Lung microvascular endothelial cell (primary cell): ENCODE data around the gene STAT5B. TPM values are rescaled to one million over a fixed set of nuclear protein-coding genes. Genes with fewer than 3 reads are reported as not detected.
"Not testable (repeated sequence)": the region's sequence is repeated elsewhere in the genome, so short reads cannot be mapped to it uniquely, and the experiment has no call there.

ENCODE experiments used
- DNase-seq, 2 donors: peaks; one replicate each; pipeline versions ENCODE4 v3.0.0 to v3.0.0-alpha.2; 2010; ENCODE audit warnings: low read depth in 2 of 2
- total RNA-seq: library from RNA; depleted of rRNA; stranded (reverse); fragments of >200 nt; gene quantifications from 2 replicates; pipeline ENCODE4 v1.2.1, GENCODE V29; 2014

Gene STAT5B
- total RNA-seq, 1 donor from 2014 or later: 29.8 TPM

DNA sequence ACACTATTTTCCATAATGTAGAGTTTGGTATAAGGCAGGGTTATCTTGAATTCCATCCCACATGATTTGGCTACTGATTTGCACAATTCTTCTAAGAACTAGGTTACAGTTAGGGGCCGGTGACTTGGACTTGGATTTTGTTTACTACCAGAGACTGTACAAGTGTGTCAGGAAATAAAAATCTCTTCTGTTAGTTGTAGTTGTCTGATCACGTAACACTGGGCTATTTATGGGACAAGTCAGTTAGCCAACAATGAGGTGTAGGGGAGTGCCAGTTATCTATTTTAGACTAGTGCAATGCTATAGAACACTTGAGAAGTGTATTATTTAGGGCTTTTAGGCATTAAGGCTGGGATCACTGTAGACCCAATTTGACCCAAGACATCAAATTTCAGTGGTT is 42.2 kb downstream of the STAT5B start:
- no peak for DNase-seq

DNA sequence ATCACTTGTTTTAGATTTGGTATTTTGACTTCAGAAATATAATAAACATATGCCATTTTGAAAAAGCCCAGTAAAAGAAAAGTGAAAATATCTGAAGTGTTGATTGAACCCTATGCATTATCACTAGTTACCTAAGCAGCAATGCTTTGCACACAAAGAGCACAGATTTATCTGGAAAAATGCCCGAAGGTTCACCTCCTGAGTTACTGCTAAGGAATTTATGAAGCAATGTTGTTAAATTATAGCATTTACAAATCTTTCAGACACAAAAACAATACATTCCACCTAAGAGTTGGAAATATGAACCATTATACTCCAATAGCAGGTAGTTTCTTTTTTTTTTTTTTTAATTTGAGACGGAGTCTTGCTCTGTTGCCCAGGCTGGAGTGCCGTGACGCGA is 43.0 kb downstream of the STAT5B start:
- DNase-seq: no peak

DNA sequence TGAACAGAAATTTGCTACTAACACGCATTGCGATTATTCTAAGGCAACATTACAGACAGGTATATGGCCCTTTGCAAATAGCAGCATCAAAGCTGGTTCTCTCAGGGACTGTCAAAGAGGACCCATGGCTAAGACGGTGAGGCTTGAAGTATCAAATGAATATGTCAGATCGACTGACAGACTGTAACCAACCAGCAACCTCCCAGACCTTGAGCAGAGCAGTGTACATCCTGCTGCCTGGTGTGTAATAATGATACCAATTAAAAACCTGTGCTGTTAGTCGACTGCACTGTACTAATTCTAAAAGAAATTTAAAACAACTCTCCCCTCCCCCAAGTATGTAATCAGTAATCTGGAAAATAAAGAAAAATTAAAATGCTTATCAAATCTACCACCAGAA is 46.0 kb downstream of the STAT5B start:
- DNase-seq: no peak

GRCh38 chr17:42227849-42228700 is 48.1 kb downstream of the STAT5B start:
- DNase-seq: peak; percentile 27 to 38

- no peak for DNase-seq
Measured at GRCh38 chr17:42225646-42226045, 50.5 kb downstream of the STAT5B start.

DNA sequence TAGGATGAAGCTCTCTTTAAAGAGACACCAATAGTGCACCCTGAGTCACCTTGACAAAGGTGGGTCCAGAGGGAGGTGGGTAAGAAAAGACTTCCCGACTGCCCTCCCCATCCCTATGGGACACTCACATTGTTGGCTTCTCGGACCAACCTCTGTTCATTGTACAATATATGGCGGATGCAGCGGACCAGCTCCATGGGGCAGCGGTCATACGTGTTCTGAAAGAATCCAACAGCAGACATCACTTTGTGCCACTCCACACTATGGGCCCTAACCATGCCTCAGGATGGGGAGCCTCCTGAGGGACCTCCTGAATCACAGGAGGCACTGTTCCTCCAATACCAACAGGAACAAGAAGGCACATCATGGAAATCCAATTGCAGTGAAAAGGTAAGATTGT is 51.5 kb downstream of the STAT5B start:
- DNase-seq: no peak

DNA sequence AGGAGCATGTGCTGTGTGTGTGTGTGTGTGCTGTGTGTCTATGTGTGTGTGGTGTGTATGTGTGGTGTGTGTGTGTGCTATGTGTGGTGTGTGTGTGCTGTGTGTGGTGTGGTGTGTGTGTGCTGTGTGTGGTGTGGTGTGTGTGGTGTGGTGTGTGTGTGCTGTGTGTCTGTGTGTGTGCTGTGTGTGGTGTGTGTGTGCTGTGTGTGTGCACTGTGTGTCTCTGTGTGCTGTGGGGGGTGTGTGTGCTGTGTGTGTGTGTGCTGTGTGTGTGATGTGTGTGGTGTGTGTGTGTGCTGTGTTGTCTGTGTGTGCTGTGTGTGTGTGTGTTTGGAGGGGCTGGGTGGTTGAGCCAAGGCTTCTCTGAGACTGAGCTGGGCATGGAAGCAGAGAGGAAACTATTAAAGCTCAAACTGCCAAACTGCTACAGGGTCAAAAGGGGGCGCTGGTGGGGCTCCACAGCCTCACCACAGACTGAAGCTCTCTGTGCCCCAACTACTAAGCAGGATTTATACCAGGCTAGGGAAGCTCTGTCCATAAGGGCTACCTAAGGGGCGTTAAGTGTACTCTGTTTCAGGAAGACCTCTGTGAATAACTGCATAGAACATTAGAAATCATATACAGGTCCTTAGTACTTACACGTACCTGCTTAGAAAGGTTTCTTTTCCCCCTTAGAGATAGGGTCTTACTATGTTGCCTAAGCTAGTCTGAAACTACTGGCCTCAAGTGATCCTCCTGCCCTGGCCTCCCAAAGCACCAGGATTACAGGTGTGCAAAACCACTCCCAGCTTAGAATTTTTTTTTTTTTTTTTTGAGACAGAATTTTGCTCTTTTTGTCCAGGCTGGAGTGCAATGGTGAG is 54.1 kb downstream of the STAT5B start:
- DNase-seq: peak; percentile 81 to 89

GRCh38 chr17:42219280-42219679 is 56.9 kb downstream of the STAT5B start:
- not testable (repeated sequence) for DNase-seq

DNA sequence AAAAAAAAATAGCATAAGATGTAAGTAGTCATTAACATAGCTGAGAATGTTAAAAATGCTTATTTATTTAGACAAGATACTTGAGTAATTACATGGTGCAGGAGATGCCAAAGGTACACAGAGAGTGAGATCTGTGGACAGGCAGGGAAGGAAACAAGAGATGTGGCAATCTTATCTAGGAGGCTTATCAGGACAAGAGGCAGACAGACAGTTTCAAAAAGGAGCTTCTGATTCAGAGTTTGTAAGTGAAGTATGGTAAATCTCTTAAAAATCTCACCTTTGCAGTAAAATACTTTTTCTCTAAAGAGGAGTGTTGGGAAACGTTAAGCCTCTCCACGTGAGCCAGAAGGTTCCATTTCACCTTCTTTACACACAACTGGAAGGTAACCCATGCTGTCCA is 62.0 kb downstream of the STAT5B start:
- DNase-seq: no peak

DNA sequence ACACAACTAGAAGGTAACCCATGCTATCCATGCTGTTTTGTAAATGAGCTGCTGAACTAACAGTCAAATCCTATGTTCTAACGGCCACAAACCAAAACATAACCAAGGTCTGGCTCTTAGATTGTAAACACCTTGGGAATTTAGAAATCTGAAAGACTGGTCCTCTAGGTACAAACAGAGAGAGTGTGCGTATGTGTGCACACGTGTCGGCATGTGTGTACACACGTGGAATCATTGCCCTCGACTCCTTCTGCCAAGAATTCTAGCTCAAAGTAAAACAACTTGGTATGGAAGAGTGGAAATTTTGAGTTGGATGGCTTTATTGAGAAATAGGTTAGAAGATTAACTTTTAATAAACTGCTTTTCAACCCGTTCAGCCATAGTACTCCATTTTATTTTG is 63.8 kb downstream of the STAT5B start:
- no peak for DNase-seq

DNA sequence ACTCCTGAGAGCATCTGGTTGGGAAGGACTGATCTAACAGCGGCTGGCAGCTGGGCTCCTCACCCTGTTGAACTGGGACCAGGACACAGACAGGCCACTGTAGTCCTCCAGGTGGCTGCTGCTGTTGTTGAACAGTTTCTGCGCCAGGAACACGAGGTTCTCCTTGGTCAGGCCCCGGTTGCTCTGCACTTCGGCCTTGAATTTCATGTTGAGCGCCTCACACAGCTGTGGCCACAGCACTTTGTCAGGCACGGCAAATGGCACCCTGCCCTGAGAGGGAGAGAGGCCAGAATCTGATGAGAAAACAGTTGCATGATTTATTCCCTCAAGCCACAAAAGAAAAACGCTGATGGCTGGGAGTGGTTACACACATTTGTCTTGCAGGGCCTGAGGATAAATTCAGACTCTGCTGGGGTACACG is 64.3 kb downstream of the STAT5B start:
- not testable (repeated sequence) for DNase-seq

- DNase-seq: no peak
Measured at GRCh38 chr17:42210046-42210445, 66.1 kb downstream of the STAT5B start.

DNA sequence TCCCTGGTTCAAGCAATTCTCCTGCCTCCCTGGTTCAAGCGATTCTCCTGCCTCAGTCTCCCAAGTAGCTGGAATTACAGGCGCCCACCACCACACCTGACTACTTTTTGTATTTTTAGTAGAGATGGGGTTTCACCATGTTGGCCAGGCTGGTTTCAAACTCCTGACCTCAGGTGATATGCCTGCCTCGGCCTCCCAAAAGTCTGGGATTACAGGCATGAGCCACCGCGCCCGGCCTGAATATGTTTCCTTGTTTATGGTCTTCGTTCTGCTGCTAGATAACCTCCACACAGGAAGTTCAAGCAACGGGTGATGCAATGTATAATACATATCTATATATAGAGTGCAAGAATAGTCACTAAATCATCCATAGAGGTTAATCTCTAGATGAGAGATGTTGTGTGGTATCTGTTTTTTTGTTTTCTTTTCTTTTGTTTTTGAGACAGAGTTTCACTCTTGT is 70.0 kb downstream of the STAT5B start:
- peak; percentile 40 to 50 for DNase-seq

- no peak for DNase-seq
Measured at GRCh38 chr17:42203354-42203753, 72.8 kb downstream of the STAT5B start.

GRCh38 chr17:42202696-42203095 is 73.5 kb downstream of the STAT5B start:
- peak in 1 of 2 donors; percentile 38 for DNase-seq

DNA sequence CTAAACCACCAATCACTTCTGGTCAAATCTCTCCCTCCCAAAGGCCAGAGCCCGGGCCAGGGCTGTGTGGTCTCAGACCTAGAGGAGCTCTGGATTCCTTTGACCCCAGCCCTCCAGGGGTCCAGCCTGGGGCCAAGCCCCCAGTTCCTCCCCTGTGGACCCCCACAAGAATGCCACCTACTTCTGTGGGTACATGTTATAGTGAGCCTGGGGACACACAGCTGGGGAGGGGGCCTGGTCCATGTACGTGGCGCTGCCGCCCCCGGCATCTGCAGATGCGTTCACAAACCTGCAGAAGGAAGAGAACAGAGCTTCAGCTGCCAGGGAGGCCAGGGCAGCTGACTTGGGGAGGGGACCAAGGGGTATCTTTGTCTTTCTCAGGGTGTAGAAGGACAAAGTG is 74.0 kb downstream of the STAT5B start:
- no peak for DNase-seq

DNA sequence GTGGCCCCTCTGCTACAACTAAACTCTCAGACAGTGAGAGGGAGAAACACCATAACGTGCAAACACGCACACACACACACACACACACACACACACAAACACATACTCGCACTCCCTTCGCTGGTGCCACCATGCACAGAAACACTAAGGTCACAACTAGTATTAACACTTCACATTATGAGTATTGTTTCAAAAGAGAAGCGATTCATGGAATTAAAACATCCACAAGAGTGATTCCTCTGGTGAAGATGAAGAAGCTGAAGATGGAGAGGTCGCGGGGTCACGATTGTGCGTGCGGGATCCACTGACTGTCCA is 74.8 kb downstream of the STAT5B start:
- DNase-seq: no peak

- peak in 1 of 2 donors; percentile 72 for DNase-seq
Measured at GRCh38 chr17:42200706-42201457, 75.3 kb downstream of the STAT5B start.

- DNase-seq: no peak
Measured at GRCh38 chr17:42199416-42200011, 76.7 kb downstream of the STAT5B start.

DNA sequence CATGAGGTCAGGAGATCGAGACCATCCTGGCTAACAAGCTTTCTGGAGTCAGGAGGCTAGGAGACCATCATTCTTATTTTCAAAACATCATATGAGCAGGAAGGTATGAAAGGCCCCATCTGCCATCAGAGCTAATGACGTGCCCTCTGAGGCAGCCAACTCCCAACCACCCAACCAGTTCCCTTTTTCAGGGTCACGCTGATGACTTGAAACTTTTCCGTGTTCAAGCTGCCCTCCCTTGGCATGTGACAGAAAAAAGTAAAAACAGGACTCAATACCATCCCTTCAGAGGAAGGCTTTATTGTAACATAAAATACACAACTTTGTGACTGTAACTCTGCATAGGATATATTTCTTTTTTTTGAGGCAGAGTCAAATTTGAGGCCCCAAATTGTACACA is 77.3 kb downstream of the STAT5B start:
- no peak for DNase-seq

DNA sequence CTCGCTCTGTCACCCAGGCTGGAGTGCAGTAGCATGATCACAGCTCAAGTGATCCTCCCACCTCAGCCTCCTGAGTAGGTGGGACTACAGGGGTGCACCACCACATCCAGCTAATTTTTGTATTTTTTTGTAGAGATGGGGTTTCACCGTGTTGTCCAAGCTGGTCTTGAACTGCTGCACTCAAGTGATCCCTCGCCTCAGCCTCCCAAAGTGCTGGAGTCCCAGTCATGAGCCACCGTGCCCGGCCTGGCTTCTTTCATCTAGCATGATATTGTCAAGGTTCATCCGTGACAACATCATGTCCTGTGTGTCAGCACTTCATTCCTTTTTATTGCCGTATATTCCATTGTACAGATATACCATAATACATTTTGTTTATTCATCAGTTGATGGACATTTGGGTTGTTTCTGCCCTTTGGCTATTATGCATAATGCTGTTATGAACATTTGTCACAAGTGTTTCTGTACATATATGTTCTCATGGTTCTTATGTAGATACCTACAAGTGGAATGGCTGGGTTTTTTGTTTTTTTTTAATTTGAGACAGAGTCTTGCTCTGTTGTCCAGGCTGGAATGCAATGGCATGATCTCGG is 78.5 kb downstream of the STAT5B start:
- DNase-seq: no peak
